Measurements from ENCODE around the gene CCDC148.
"Not testable (repeated sequence)": the region's sequence is repeated elsewhere in the genome, so short reads cannot be mapped to it uniquely, and the experiment has no call there.

CCDC148 gene

GRCh38 chr2:158350751-158351465 lies 105.6 kb downstream of the CCDC148 start:
- H3K27me3 ChIP-seq (ENCODE audit: insufficient read depth, low read length); H3K27ac ChIP-seq (ENCODE audit: low read depth, low read length); H3K36me3 ChIP-seq (ENCODE audit: insufficient read depth, low read length); H3K9me3 ChIP-seq (ENCODE audit: insufficient read depth, low read depth, low read length); H3K9ac ChIP-seq (ENCODE audit: low read depth, low read length); H3K4me1 ChIP-seq (ENCODE audit: insufficient read depth, low read length): not testable (repeated sequence)
- WGBS: 87% methylated on average over 19 of the region's 20 CpGs
- H3K4me3 ChIP-seq (ENCODE audit: low read length): peak overlapping the region; percentile 31; the same call in 1 of the 2 replicates

- no peaks in the 10 kb centered on the region for H3K9me3 ChIP-seq (ENCODE audit: insufficient read depth, low read depth, low read length)
- H3K36me3 ChIP-seq (ENCODE audit: insufficient read depth, low read length): no peaks in the 10 kb centered on the region
- WGBS: 86% methylated on average over 2 of the region's 2 CpGs
- H3K4me3 ChIP-seq (ENCODE audit: low read length): no peak overlapping the region
- H3K27ac ChIP-seq (ENCODE audit: low read depth, low read length): no peak overlapping the region
- peaks cover 14% of the 10 kb centered on the region; the same call in 1 of the 2 replicates for H3K4me1 ChIP-seq (ENCODE audit: insufficient read depth, low read length)
- H3K9ac ChIP-seq (ENCODE audit: low read depth, low read length): no peak overlapping the region
- no peaks in the 10 kb centered on the region for H3K27me3 ChIP-seq (ENCODE audit: insufficient read depth, low read length)
Observed at GRCh38 chr2:158346032-158346431, 110.5 kb downstream of the CCDC148 start.

GRCh38 chr2:158339513-158339912 lies 117.0 kb downstream of the CCDC148 start:
- Histone ChIP-seq H3K4me1 (ENCODE audit: insufficient read depth, low read length) (peaks cover 9% of the 10 kb centered on the region; the same call in 1 of the 2 replicates), H3K9ac (ENCODE audit: low read depth, low read length) (no peak overlapping the region), H3K4me3 (ENCODE audit: low read length) (no peak overlapping the region), H3K27ac (ENCODE audit: low read depth, low read length) (no peak overlapping the region), H3K36me3 (ENCODE audit: insufficient read depth, low read length) (no peaks in the 10 kb centered on the region), H3K27me3 (ENCODE audit: insufficient read depth, low read length) (no peaks in the 10 kb centered on the region), H3K9me3 (ENCODE audit: insufficient read depth, low read depth, low read length) (no peaks in the 10 kb centered on the region)

GRCh38 chr2:158337018-158337417 lies 119.5 kb downstream of the CCDC148 start:
- Histone ChIP-seq H3K36me3 (ENCODE audit: insufficient read depth, low read length) (no peaks in the 10 kb centered on the region), H3K4me1 (ENCODE audit: insufficient read depth, low read length) (no peaks in the 10 kb centered on the region), H3K9ac (ENCODE audit: low read depth, low read length) (no peak overlapping the region), H3K9me3 (ENCODE audit: insufficient read depth, low read depth, low read length) (no peaks in the 10 kb centered on the region), H3K27ac (ENCODE audit: low read depth, low read length) (no peak overlapping the region), H3K27me3 (ENCODE audit: insufficient read depth, low read length) (no peaks in the 10 kb centered on the region), H3K4me3 (ENCODE audit: low read length) (no peak overlapping the region)

GRCh38 chr2:158331799-158332198 lies 124.8 kb downstream of the CCDC148 start:
- 100% methylated on average over 1 of the region's 2 CpGs for WGBS
- H3K4me1 ChIP-seq (ENCODE audit: insufficient read depth, low read length); H3K9ac ChIP-seq (ENCODE audit: low read depth, low read length); H3K9me3 ChIP-seq (ENCODE audit: insufficient read depth, low read depth, low read length); H3K4me3 ChIP-seq (ENCODE audit: low read length); H3K36me3 ChIP-seq (ENCODE audit: insufficient read depth, low read length); H3K27me3 ChIP-seq (ENCODE audit: insufficient read depth, low read length); H3K27ac ChIP-seq (ENCODE audit: low read depth, low read length): not testable (repeated sequence)

- Histone ChIP-seq H3K4me1 (ENCODE audit: insufficient read depth, low read length) (no peaks in the 10 kb centered on the region), H3K9me3 (ENCODE audit: insufficient read depth, low read depth, low read length) (peaks cover 3% of the 10 kb centered on the region; the same call in 1 of the 2 replicates), H3K27ac (ENCODE audit: low read depth, low read length) (no peak overlapping the region), H3K36me3 (ENCODE audit: insufficient read depth, low read length) (no peaks in the 10 kb centered on the region), H3K27me3 (ENCODE audit: insufficient read depth, low read length) (no peaks in the 10 kb centered on the region), H3K9ac (ENCODE audit: low read depth, low read length) (no peak overlapping the region), H3K4me3 (ENCODE audit: low read length) (no peak overlapping the region)
- 89% methylated on average over 2 of the region's 2 CpGs for WGBS
Observed at GRCh38 chr2:158325782-158326340, 130.7 kb downstream of the CCDC148 start.

GRCh38 chr2:158325031-158325781 lies 131.3 kb downstream of the CCDC148 start:
- Histone ChIP-seq H3K4me1 (ENCODE audit: insufficient read depth, low read length) (no peaks in the 10 kb centered on the region), H3K4me3 (ENCODE audit: low read length) (no peak overlapping the region), H3K27me3 (ENCODE audit: insufficient read depth, low read length) (no peaks in the 10 kb centered on the region), H3K36me3 (ENCODE audit: insufficient read depth, low read length) (no peaks in the 10 kb centered on the region), H3K9ac (ENCODE audit: low read depth, low read length) (no peak overlapping the region), H3K9me3 (ENCODE audit: insufficient read depth, low read depth, low read length) (peaks cover 3% of the 10 kb centered on the region; the same call in 1 of the 2 replicates), H3K27ac (ENCODE audit: low read depth, low read length) (no peak overlapping the region)
- WGBS: 94% methylated on average over 5 of the region's 5 CpGs

- H3K36me3 ChIP-seq (ENCODE audit: insufficient read depth, low read length): no peaks in the 10 kb centered on the region
- 100% methylated on average over 1 of the region's 1 CpG for WGBS
- H3K4me1 ChIP-seq (ENCODE audit: insufficient read depth, low read length): no peaks in the 10 kb centered on the region
- H3K4me3 ChIP-seq (ENCODE audit: low read length): no peak overlapping the region
- peaks cover 3% of the 10 kb centered on the region; the same call in 1 of the 2 replicates for H3K9me3 ChIP-seq (ENCODE audit: insufficient read depth, low read depth, low read length)
- H3K27ac ChIP-seq (ENCODE audit: low read depth, low read length): no peak overlapping the region
- no peaks in the 10 kb centered on the region for H3K27me3 ChIP-seq (ENCODE audit: insufficient read depth, low read length)
- H3K9ac ChIP-seq (ENCODE audit: low read depth, low read length): no peak overlapping the region
Observed at GRCh38 chr2:158323381-158323780, 133.2 kb downstream of the CCDC148 start.

- Histone ChIP-seq H3K4me1 (ENCODE audit: insufficient read depth, low read length) (peaks cover 9% of the 10 kb centered on the region; the same call in 1 of the 2 replicates), H3K27me3 (ENCODE audit: insufficient read depth, low read length) (no peaks in the 10 kb centered on the region)
- 97% methylated on average over 3 of the region's 3 CpGs for WGBS
Observed at GRCh38 chr2:158321264-158321663, 135.3 kb downstream of the CCDC148 start.

GRCh38 chr2:158319269-158319668 lies 137.3 kb downstream of the CCDC148 start:
- H3K9ac ChIP-seq (ENCODE audit: low read depth, low read length): no peak overlapping the region
- no peaks in the 10 kb centered on the region for H3K9me3 ChIP-seq (ENCODE audit: insufficient read depth, low read depth, low read length)
- H3K36me3 ChIP-seq (ENCODE audit: insufficient read depth, low read length): no peaks in the 10 kb centered on the region
- no peaks in the 10 kb centered on the region for H3K27me3 ChIP-seq (ENCODE audit: insufficient read depth, low read length)
- H3K27ac ChIP-seq (ENCODE audit: low read depth, low read length): no peak overlapping the region; the same call in 1 of the 2 replicates
- no peak overlapping the region for H3K4me3 ChIP-seq (ENCODE audit: low read length)
- WGBS: 89% methylated on average over 1 of the region's 1 CpG
- peaks cover 9% of the 10 kb centered on the region; the same call in 1 of the 2 replicates for H3K4me1 ChIP-seq (ENCODE audit: insufficient read depth, low read length)

More at GRCh38 chr2:158321264-158321663, 135.3 kb downstream of the CCDC148 start:
- no peak overlapping the region for H3K27ac ChIP-seq (ENCODE audit: low read depth, low read length)
- H3K9ac ChIP-seq (ENCODE audit: low read depth, low read length): no peak overlapping the region
- no peak overlapping the region for H3K4me3 ChIP-seq (ENCODE audit: low read length)
- no peaks in the 10 kb centered on the region for H3K9me3 ChIP-seq (ENCODE audit: insufficient read depth, low read depth, low read length)
- no peaks in the 10 kb centered on the region for H3K36me3 ChIP-seq (ENCODE audit: insufficient read depth, low read length)

GRCh38 chr2:158317642-158318041 lies 138.9 kb downstream of the CCDC148 start:
- Histone ChIP-seq H3K9me3 (ENCODE audit: insufficient read depth, low read depth, low read length) (no peaks in the 10 kb centered on the region), H3K27me3 (ENCODE audit: insufficient read depth, low read length) (no peaks in the 10 kb centered on the region), H3K4me1 (ENCODE audit: insufficient read depth, low read length) (peaks cover 9% of the 10 kb centered on the region; the same call in 1 of the 2 replicates), H3K27ac (ENCODE audit: low read depth, low read length) (no peak overlapping the region), H3K36me3 (ENCODE audit: insufficient read depth, low read length) (no peaks in the 10 kb centered on the region), H3K4me3 (ENCODE audit: low read length) (no peak overlapping the region), H3K9ac (ENCODE audit: low read depth, low read length) (no peak overlapping the region)
- WGBS: 91% methylated on average over 1 of the region's 2 CpGs
